Measurements from ENCODE around the gene YDJC.
A peak's percentile ranks its signal among the peaks of the same experiment; 100 is the strongest.
"Not testable (repeated sequence)": the region's sequence is repeated elsewhere in the genome, so short reads cannot be mapped to it uniquely, and the experiment has no call there.

YDJC gene

DNA sequence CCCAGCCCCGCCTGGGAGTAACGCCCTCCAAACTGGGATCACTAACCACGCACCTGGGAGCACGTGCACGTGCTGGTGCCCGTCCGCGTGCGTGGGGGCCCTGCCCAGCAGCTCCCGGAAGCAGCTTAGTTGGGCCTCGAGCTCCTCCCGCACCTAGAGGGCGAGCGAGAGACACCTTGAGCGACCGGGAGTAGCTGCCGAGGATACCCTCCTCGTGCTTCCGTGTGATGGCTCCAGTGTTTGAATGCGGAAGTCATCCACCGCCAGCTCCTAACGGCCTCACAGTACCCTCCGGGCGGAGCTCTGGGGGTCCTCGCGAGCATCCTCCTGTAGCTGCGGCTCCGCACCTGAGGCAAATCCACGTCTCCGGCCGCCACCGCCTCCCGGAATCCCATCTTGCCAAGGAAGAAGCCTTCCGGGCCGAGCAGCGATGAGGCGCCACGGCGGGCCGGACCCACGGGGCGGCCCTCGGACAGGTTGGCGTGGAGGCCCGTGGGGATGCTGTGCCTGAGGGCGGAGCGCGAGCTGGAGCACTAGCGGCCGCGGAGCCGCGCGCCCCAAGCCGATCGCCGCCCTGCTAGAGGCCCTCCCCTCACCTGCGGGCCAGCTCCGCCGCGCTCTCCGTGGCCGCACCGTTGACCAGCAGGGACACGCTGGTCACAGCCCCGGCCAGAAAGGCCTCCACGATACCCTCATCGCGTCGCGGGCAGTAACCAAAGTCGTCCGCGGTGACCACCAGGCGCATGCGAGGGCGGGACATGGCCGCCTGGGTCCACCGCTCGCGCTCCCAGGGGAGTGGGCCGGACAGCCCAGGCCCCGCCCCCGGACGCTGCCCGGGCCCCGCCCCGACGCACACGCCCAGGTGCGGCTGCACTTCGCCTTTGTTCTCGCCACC lies at the start of gene YDJC:
TSS of gene YDJC (minus strand) at position 768 of the 895 bp plus-strand sequence. CDS start at position 760, 8 bp downstream.
- peak; percentile 86 for DNase-seq

DNA sequence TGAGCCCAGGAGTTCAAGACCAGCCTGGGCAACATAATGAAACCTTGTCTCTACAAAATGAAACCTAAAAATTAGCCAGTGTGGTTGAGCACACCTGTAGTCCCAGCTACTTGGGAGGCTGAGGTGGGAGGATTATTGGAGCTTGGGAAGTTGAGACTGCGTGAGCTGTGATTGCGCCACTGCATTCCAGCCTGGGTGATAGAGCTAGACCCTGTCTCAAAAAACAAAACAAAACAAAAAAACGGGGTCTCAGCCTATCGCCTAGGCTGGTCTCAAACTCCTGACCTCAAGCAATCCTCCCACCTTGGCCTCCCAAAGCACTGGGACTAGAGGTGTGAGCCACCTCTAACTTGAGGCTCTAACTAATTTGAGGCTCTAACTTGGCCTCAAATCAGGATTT lies 49.6 kb upstream of the YDJC start:
- DNase-seq: no peak

DNA sequence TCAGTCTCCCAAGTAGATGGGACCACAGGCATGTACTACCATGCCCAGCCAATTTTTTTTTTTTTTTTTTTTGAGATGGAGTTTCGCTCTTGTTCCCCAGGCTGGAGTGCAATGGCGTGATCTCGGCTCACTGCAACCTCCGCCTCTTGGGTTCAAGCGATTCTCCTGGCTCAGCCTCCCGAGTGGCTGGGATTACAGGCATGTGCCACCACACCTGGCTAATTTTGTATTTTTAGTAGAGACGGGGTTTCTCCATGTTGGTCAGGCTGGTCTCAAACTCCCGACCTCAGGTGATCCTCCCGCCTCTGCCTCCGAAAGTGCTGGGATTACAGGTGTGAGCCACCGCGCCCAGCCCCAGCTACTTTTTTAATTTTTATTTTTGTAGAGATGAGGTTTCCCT lies 49.0 kb upstream of the YDJC start:
- DNase-seq: not testable (repeated sequence)

GRCh38 chr22:21677606-21678443 lies 48.0 kb upstream of the YDJC start:
- DNase-seq: no peak

GRCh38 chr22:21674638-21675245 lies 44.9 kb upstream of the YDJC start:
- no peak for DNase-seq

- no peak for DNase-seq
Measured at GRCh38 chr22:21673534-21674321, 43.9 kb upstream of the YDJC start.

GRCh38 chr22:21672107-21672629 lies 42.3 kb upstream of the YDJC start:
- DNase-seq: no peak

DNA sequence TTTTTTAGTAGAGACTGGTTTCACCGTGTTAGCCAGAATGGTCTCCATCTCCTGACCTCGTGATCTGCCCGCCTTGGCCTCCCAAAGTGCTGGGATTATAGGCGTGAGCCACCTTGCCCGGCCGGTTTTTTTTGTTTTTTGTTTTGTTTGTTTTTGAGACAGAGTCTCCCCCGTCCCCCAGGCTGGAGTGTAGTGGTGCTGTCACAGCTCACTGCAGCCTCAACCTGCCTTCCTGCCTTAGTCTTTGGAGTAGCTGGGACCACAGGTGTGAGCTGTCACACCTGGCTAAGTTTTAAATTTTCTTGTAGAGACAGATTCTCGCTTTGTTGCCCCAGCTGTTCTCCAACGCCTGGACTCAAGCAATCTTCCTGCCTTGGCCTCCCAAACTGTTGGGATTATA lies 39.2 kb upstream of the YDJC start:
- no peak for DNase-seq

DNA sequence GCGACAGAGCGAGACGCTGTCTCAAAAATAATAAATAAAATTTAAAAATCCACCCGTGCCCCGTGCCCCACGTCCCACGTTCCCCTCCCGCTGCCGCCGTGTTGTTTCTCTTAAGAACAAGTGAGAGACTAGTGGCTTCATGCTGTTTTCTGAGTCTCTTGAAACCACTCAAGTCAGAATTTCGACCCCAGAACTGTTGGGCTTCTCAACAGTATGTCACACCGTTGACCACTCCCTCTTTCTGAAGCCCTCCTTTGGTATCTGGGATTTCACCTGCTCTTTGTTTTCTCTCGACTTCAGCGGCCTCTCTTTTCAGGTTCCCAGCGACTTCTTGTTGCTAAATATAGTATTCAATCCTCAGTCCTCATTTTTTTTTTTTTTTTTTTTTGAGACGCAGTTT lies 37.0 kb upstream of the YDJC start:
- DNase-seq: no peak

DNA sequence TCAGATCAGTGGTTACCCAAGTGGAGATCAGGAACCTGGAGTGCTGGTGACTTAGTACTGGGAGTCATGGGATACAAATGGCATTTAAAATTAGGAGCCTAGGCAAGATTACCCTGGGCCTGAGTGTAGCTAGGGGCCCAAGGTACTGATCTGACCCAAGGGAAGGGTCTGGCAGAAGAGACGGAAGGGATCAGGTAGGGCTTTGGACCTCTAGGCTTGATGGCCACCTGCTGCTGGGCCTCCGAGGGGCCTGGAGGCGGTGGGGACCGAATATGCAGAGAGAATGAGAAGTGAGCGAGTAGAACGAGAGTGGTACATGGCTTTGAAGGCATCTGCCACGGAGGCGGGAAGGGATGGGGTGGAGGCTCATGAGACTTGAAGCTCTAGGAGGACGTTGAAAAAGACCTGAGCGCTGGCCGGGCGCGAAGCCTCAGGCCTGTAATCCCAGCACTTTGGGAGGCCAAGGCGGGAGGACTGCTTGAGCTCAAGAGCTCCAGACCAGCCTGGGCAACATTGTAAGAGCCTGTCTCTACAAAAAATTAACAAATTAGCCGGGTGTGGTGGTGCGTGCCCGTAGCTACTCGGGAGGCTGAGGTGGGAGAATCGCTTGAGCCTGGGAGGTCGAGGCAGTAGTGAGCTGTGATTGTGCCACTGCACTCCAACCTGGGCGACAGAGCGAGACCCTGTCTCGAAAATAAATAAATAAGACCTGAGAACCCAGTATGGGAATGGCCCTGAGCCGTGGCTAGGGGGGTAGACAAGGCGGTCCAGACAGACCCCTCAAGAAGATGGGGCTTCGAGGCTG lies 35.4 kb upstream of the YDJC start:
- no peak for DNase-seq

GRCh38 chr22:21663738-21664137 lies 33.9 kb upstream of the YDJC start:
- no peak for DNase-seq

DNA sequence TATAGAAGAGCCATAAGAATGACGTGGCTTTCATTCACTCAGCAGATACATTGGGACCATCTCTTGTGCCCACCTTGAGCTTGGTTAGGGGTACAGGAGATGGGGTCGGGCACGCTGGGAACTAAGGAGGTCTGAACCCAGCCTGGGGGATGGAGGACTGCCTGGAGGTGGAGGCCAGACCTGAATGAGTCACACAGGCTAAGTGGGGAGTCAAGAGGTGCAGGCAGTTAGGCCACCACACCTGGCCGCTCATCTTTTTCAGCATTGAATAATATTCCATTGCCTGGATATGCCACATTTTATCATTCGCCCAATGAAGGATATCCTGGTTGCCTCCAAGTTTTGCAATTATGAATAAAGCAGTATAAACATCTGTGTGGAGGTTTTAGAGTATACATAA lies 32.2 kb upstream of the YDJC start:
- DNase-seq: no peak

- no peak for DNase-seq
Measured at GRCh38 chr22:21660904-21661303, 31.1 kb upstream of the YDJC start.

DNA sequence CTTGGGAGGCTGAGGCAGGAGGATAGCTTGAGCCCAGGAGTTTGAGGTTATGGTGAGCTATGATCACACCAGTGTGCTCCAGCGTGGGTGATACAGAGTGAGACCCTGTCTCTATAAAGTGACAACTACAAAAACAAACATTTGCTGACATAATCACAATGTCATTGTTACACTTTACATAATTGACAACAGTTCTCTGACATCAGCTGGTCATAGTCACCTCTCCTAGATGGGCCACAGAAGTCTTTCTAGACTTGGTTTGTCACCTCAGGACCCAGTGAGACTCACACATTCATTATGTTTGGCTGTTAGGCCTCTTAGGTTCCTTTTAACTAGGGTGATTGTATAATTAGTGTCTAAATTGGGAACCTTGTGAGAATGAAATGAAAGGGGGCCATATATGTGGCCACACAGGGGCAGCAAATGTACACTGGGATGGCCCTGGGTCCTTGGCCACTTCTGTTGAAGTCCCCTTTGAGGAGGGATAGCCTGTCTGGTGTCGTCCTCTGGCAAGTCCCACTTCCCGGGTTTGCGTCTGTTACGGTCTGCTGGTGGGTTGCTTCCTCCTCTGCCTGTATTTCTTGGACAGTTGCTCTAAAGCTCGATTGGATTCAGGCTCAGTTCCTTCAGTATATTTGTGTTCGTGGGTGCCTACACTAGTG lies 30.2 kb upstream of the YDJC start:
- DNase-seq: no peak

- DNase-seq: peak; percentile 68
Measured at GRCh38 chr22:21657360-21658032, 27.7 kb upstream of the YDJC start.

DNA sequence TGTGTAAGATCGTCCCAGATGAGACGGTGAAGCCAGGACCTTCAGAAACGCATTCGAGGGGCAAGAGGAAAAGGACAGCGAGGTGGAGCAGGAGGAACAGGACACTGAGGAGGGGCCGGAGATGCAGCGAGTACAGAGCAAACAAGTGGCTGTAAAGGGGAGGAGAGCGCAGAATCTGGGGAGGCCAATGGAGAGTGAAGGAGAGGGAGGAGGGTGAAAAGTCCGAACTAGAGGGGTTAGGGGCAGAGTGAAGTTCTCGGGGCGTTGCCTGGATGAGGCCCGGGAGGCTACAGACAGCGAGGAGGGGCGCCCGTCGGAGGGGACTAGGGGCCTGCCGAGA lies 27.2 kb upstream of the YDJC start:
- DNase-seq: no peak

GRCh38 chr22:21652547-21653545 lies 23.0 kb upstream of the YDJC start:
- no peak for DNase-seq

GRCh38 chr22:21652010-21652546 lies 22.3 kb upstream of the YDJC start:
- peak; percentile 91 for DNase-seq

DNA sequence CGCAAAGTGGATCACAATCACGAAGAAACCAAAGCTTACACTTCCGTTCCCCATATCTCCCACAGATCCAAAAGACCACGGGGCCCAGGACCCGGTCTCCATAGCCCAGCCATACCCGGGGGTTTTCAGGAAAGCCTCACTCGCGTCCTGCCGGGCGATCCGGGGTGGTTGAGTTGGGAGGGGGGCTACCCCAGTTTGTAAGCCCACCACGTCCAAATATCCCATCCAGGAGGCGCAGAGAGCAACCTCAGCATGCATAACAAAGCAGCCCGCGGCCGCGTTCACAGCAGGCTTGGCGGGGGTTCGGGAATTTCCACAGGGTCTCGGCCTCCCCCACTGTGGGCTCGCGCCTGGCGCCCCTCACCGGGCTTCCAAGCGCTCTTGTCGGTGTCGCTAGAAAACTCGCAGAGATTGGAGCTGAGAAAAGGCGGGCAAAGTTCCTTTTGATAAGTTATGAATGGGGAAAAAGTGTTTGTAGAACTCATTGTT lies 21.7 kb upstream of the YDJC start:
- peak; percentile 26 for DNase-seq
